GM13977 (cell line): ENCODE data around the gene ST6GAL1.

Experiments
- DNase-seq: peaks from one replicate; pipeline ENCODE4 v3.0.0; 2012; ENCODE audit warnings: low spot score
- in situ Hi-C: fragments of 300-500 bp; cut with MboI; formaldehyde crosslinking; loops from one replicate; pipeline ENCODE4 v1.12.0; 2022; ENCODE audit warnings: low sequenced_read_pairs, low pct_unique_long_range_greater_than_20kb, mixed read lengths, inconsistent platforms; ENCODE audit not compliant: unreplicated experiment
- TF ChIP-seq, protein P1 (sequence below): IDR thresholded peaks from 2 replicates; pipeline ENCODE4 v1.5.1; 2012; ENCODE audit warnings: mild to moderate bottlenecking, control low read depth; ENCODE audit not compliant: insufficient read depth; ENCODE audit errors: extremely low read depth, missing control alignments

ST6GAL1 gene

DNA sequence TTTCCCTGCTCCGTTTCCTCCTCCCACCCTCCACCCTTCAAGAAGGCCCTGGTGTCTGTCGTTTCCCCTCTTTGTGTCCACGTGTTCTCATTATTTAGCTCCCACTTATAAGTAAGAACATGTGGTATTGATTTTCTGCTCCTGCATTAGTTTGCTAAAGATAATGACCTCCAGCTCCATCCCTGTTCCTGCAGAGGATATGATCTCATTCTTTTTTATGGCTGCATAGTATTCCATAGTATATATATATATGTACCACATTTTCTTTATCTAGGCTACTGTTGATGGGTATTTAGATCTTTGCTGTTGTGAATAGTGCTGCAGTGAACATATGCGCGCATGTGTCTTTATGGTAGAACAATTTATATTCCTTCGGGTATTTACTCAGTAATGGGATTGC is 4.8 kb downstream of the ST6GAL1 start:
- DNase-seq: no peak
- in situ Hi-C loops: no loop called here
- TF ChIP-seq, protein P1, sequence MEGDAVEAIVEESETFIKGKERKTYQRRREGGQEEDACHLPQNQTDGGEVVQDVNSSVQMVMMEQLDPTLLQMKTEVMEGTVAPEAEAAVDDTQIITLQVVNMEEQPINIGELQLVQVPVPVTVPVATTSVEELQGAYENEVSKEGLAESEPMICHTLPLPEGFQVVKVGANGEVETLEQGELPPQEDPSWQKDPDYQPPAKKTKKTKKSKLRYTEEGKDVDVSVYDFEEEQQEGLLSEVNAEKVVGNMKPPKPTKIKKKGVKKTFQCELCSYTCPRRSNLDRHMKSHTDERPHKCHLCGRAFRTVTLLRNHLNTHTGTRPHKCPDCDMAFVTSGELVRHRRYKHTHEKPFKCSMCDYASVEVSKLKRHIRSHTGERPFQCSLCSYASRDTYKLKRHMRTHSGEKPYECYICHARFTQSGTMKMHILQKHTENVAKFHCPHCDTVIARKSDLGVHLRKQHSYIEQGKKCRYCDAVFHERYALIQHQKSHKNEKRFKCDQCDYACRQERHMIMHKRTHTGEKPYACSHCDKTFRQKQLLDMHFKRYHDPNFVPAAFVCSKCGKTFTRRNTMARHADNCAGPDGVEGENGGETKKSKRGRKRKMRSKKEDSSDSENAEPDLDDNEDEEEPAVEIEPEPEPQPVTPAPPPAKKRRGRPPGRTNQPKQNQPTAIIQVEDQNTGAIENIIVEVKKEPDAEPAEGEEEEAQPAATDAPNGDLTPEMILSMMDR: no peak

DNA sequence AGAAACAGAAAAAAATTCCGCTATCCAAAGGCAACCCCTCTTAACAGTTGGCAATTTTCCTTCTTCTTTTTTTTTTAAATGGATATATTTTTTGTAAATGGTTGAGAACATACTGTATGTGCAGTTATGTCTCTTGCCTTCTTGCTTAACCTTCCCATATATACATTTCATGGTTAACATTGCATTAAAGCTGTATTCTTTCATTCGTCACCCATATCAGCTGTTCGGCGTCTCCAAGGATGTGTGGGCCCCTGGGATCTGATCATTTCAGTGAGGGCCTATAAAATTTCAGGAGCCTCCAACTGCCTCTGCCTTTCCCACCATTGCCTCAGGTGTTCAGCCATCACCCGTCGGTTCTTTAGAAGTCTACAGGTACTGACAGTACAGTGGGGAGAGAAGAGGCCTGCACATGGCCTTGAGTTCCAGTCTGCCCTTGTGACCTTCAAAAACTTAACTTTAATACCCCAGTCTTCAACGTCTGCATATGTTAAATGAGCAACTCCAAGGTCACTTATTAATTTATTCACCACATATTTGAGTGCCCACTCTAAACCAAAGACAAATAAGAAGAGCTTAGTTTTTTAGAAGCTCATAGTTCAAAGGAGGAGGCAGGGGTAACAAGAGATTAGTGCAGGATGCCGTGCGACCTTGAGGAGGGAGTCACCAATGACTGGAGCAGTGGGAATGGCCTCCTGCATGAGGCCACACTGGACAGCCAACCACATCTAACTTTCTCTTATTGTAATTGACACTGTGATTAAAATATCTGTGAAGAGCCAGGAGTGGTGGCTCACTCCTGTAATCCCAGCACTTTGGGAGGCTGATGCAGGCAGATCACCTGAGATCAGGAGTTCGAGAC is 6.9 kb downstream of the ST6GAL1 start:
- no peak for DNase-seq
- in situ Hi-C loops: no loop called here
- TF ChIP-seq, protein P1: no peak

DNA sequence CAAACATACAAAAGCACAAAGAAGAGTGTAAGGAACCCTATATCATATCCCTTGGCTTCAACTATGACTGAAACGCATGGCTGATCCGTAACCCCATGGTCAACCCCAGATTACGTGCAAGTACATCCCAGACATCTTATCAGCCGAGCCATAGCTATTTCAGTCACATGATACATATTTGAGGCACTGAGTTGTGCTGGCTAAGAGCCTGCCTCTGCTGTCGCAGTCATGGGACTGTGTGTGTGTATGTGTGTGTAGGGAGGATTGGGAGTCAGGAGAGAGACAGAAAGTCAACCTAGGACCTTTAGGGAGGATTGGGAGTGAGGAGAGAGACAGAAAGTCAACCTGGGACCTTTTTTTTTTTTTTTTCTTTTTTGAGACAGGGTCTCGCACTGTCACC is 8.4 kb downstream of the ST6GAL1 start:
- no peak for DNase-seq
- TF ChIP-seq, protein P1: no peak
- in situ Hi-C loops: no loop called here

DNA sequence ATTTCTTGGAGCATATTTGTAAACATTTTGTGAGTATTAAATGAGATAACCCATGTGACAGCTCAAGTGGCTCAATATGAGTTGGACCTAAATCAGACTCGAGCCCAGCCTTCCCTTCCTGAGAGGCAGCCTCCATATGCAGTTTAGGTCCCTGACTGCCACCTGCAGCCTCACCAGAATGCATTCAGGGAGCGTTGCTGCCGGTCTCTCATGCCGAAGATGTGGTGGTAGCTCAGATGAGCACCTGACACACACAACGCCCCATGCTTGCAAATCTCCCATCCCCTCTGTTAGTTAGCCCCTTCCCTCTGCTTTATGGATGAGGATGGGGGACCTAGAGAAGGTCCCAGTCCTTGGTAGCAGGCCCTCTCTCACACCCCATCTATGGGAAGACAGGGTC is 9.2 kb downstream of the ST6GAL1 start:
- in situ Hi-C loops: no loop called here
- DNase-seq: no peak
- TF ChIP-seq, protein P1: no peak

DNA sequence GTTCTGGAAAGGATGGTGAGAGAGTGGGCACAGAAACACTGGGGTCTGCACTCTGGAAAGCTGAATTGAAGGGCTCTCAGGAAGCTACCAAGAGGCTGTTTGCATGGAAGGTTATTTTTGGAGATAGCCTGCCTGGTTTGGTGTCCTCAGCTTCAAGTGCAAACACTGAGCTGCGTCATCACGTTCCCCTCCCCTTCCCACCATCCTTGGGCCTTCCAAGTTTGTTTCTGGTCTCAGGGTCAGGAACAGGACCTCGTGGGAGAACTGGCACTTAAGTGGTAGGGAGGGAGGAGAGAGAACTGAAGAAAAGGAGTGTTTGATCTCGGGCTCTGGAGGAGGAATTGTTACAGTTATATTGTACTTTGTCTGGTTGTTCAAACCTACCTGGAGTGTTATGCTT is 10.6 kb downstream of the ST6GAL1 start:
- in situ Hi-C loops: no loop called here
- TF ChIP-seq, protein P1: no peak
- no peak for DNase-seq

DNA sequence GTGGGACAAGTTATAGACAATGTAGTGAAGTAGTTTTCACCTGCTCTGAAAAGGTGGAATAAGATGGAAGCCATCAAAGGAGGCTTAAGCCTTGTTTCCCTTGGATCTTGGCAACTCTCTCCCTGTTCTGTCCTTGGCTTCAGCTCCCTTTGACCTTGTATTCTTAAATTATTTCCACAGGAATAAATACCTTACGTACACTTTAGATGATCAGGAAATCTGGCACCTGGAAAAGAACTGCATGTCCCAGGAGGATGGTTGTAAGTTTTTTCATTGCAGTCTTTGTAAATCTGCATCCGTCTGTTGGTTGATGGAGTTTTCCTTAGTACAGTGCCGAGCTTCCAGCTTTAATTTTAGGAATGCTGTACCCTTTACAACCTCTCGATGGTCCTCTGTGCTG is 11.8 kb downstream of the ST6GAL1 start:
- TF ChIP-seq, protein P1: no peak
- no peak for DNase-seq
- in situ Hi-C loops: no loop called here
